ENCODE results near the gene FAM83C.

The FAM83C gene

DNA sequence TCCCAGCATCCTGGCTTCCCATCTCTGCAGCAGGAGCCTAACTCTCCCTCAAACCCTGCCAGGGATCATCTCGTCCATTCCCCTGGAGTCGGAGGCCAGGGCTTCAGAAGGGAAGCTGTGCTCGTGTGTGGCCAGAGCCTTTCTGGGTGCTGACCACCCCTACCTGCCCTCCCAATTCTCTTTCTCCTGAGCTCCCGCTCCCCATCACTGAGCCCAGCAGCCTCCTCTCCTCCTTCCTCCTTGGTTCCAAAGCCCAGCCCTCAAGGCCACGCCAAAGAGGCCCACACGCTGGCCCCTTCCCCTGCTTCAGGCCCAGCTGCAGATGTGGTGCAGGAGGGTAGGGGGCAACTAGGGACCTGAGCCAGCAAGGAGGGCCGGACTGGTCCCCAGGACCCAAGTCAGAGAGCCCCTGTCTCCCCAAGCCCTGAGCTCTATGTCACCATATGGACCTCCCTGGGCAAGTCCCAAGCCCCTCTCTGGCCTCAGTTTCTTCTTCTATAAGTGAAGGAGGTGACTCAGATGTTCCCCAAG lies 1.3 kb downstream of the FAM83C start:
- Histone ChIP-seq H3K4me1 (no peaks in the 10 kb centered on the region), H3K36me3 (no peaks in the 10 kb centered on the region), H3K27me3 (peaks cover 0 to 29% of the 10 kb centered on the region in 2 donors), H3K9me3 (no peaks in the 10 kb centered on the region), H3K27ac (no peak overlapping the region), H3K4me3 (no peak overlapping the region)
- TF ChIP-seq, protein P1, sequence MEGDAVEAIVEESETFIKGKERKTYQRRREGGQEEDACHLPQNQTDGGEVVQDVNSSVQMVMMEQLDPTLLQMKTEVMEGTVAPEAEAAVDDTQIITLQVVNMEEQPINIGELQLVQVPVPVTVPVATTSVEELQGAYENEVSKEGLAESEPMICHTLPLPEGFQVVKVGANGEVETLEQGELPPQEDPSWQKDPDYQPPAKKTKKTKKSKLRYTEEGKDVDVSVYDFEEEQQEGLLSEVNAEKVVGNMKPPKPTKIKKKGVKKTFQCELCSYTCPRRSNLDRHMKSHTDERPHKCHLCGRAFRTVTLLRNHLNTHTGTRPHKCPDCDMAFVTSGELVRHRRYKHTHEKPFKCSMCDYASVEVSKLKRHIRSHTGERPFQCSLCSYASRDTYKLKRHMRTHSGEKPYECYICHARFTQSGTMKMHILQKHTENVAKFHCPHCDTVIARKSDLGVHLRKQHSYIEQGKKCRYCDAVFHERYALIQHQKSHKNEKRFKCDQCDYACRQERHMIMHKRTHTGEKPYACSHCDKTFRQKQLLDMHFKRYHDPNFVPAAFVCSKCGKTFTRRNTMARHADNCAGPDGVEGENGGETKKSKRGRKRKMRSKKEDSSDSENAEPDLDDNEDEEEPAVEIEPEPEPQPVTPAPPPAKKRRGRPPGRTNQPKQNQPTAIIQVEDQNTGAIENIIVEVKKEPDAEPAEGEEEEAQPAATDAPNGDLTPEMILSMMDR (IDR thresholded peaks at IDR 0.05), result no peak
- no peak for DNase-seq
- intact Hi-C loops (cut with DNase I; ENCODE audit: low total_unique reads), result no loop called here

DNA sequence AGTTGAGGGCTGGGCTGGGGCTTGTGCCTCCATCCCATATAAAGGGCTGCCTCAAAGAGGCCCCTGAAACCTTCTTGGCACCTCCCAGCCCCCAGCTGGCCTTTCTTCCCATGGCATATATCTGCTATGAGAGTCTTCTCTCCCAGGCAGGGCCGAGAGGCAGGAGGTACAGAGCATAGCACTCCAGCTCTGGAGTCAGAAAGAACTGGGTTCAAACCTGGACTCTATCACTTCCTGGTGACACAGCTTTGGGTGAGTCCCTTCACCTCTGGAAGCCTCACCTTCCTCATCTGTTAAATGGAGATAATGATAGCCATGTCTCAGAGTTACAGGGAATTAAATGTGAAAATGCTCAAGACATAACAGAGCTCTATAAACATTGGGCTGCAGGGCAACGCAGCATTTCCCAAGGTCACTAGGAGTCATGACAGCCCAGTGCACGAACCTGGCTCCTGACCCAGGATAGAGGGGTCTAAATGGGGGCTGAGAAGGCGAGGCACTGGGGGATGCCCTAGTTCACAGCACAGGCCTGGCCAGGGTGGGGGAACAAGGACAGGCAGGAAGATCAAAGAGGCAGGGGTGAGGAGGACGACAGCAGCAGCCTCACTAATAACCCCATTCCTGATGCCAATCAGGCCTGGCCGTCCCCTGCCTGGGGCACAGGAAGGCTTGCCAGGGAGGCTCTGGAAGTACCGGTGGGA lies 1.9 kb downstream of the FAM83C start:
- Histone ChIP-seq H3K9me3 (no peaks in the 10 kb centered on the region), H3K36me3 (no peaks in the 10 kb centered on the region), H3K27me3 (peaks cover 0 to 27% of the 10 kb centered on the region in 2 donors), H3K4me3 (no peak overlapping the region), H3K4me1 (peaks cover 0 to under 1% (median under 1%) of the 10 kb centered on the region in 4 donors), H3K27ac (no peak overlapping the region)
- intact Hi-C loops (cut with DNase I; ENCODE audit: low total_unique reads), result no loop called here
- no peak for DNase-seq
- TF ChIP-seq, protein P1 (IDR thresholded peaks at IDR 0.05), result no peak

DNA sequence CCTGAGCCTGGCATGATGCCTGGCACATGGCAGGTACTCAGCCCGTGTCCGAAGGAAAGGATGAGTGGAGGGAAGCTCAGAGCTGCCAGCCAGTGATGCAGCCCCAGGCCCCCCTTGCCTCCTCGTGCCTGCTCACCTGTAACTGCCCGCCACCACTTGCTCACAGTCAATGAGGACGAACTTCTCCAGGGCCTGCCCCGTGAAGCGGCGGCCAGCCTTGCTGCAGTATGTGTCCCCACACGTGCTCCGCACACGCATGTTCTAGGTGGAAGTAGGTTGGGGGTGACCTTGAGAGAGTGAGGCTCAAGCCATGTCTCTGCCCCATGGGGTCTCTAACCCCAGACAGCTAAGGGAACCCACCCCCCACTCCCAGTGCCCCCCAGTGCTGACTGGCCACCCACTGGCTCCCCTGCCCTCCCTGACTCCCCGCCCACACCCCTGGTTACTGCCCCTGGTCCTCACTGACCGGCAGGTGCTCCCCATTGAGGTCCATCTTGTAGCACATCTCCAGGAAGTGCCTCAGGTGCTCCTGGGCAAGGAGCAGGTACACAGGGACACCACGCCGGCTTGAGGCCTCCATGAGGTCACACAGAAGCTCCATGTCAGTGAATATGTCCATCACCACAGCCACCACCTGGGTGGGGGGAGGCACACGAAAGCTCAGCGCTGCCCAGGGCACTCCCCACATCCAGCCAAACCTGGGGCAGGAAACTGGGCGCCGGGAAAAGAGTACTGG lies 3.7 kb downstream of the FAM83C start:
- peaks cover 0 to 11% (median 9%) of the 10 kb centered on the region in 4 donors for H3K4me1 ChIP-seq
- H3K27me3 ChIP-seq, result peaks cover 0 to 15% of the 10 kb centered on the region in 2 donors
- H3K27ac ChIP-seq, result no peak overlapping the region
- H3K9me3 ChIP-seq, result no peaks in the 10 kb centered on the region
- TF ChIP-seq, protein P1 (IDR thresholded peaks at IDR 0.05), result no peak
- intact Hi-C loops (cut with DNase I; ENCODE audit: low total_unique reads), result no loop called here
- no peak overlapping the region for H3K4me3 ChIP-seq
- no peak for DNase-seq
- no peaks in the 10 kb centered on the region for H3K36me3 ChIP-seq

DNA sequence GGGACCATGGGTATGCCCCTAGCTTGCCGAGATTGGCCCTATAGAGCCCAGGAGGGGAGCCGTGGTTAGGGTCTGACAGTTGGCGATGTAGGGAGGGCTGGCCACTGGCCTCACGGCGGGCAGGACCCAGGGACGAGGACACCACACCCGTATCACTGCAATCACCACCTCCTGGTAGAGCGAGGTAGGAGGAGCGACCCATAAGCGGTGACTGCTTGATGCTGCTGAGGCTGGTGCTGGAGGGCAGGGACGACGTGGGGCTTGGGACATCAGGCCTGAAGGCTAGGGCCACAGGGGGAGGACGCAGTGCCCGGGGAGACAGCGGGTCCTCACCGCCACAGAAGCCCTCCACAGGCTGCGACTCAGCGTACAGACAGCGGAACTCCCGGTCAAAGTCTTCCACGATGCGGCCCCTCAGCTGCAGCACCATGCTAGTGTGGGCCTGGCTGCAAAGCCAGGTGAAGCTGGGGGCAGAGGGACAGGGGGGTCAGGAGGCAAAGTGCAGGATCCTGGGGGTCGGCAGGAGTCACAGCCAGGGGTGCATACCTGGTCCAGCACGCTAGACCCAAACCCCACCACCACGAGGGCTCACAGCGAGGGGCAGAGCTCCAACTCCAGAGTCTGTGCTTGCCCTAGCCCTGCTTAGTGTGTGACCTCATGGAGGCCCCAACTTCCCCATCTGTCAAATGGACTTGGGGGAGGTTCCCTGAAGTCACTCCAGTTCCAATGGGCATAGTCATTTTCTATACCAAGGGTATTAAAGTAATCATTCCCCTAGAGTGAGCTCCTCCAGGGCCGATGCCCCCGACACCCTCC lies 4.5 kb downstream of the FAM83C start:
- Histone ChIP-seq H3K4me3 (no peak overlapping the region), H3K4me1 (peaks cover 0 to 19% (median 16%) of the 10 kb centered on the region in 4 donors), H3K27ac (no peak overlapping the region), H3K9me3 (no peaks in the 10 kb centered on the region), H3K27me3 (peaks cover 0 to 8% of the 10 kb centered on the region in 2 donors), H3K36me3 (no peaks in the 10 kb centered on the region)
- intact Hi-C loops (cut with DNase I; ENCODE audit: low total_unique reads), result no loop called here
- DNase-seq, result no peak
- TF ChIP-seq, protein P1 (IDR thresholded peaks at IDR 0.05), result no peak

DNA sequence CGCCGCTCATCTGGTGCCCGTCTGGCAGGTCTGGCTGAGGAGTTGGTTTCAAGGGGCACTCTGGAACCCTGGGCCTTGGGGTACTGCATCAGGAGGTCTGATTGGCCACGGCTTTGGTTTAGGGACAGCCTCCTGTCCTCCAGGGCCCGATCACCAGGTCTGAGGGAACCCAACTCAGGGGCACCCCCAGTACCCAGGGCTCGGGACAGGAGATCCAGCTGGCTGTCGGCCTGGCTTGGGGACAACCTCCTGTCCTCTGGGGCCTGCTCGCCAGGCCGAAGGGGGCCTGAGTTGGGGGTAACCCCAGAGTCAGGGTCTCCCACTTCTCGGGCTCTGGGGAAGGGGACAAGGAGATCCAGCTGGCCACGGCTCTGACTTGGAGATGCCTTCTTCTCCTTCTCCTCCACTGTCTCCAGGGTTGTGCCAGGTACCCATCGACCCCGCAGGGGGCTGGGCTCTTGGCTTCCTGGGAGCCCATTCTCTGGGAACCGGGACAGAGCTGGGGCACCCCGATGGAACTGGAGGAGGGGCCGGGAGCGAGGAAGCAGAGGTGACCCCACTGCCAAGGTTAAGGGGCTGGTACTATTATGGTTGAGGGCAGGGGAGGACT lies 5.2 kb downstream of the FAM83C start:
- H3K36me3 ChIP-seq, result peaks cover 0 to 3% (median 0%) of the 10 kb centered on the region in 3 donors
- intact Hi-C loops (cut with DNase I; ENCODE audit: low total_unique reads), result no loop called here
- DNase-seq, result no peak
- H3K9me3 ChIP-seq, result no peaks in the 10 kb centered on the region
- TF ChIP-seq, protein P1 (IDR thresholded peaks at IDR 0.05), result no peak
- H3K4me1 ChIP-seq, result peaks cover 0 to 26% (median 20%) of the 10 kb centered on the region in 4 donors
- H3K4me3 ChIP-seq, result no peak overlapping the region
- peaks cover 0 to 4% of the 10 kb centered on the region in 2 donors for H3K27me3 ChIP-seq
- no peak overlapping the region for H3K27ac ChIP-seq
